ENCODE measurements around the gene PTPRN2.

PTPRN2 gene

GRCh38 chr7:158011941-158012340 lies 575.7 kb downstream of the PTPRN2 start:
- no peak for DNase-seq (ENCODE audit: low read depth, low spot score)
- H3K27ac ChIP-seq = no peak overlapping the region

- H3K27ac ChIP-seq = no peak overlapping the region
- DNase-seq (ENCODE audit: low read depth, low spot score) = no peak
Measured at GRCh38 chr7:158010961-158011693, 576.5 kb downstream of the PTPRN2 start.

GRCh38 chr7:158009886-158010285 lies 577.7 kb downstream of the PTPRN2 start:
- no peak overlapping the region for H3K27ac ChIP-seq
- no peak for DNase-seq (ENCODE audit: low read depth, low spot score)

GRCh38 chr7:158008267-158008666 lies 579.4 kb downstream of the PTPRN2 start:
- no peak for DNase-seq (ENCODE audit: low read depth, low spot score)
- H3K27ac ChIP-seq = no peak overlapping the region

- no peak overlapping the region for H3K27ac ChIP-seq
- DNase-seq (ENCODE audit: low read depth, low spot score) = no peak
Measured at GRCh38 chr7:158007697-158008257, 579.8 kb downstream of the PTPRN2 start.

- no peak overlapping the region for H3K27ac ChIP-seq
- DNase-seq (ENCODE audit: low read depth, low spot score) = no peak
Measured at GRCh38 chr7:158006841-158007696, 580.6 kb downstream of the PTPRN2 start.

GRCh38 chr7:158005531-158005930 lies 582.1 kb downstream of the PTPRN2 start:
- no peak for DNase-seq (ENCODE audit: low read depth, low spot score)
- H3K27ac ChIP-seq = no peak overlapping the region

- DNase-seq (ENCODE audit: low read depth, low spot score) = no peak
- H3K27ac ChIP-seq = no peak overlapping the region
Measured at GRCh38 chr7:158004123-158004490, 583.5 kb downstream of the PTPRN2 start.

- no peak overlapping the region for H3K27ac ChIP-seq
- no peak for DNase-seq (ENCODE audit: low read depth, low spot score)
Measured at GRCh38 chr7:158003441-158004122, 584.0 kb downstream of the PTPRN2 start.

GRCh38 chr7:158002486-158003080 lies 585.0 kb downstream of the PTPRN2 start:
- H3K27ac ChIP-seq = no peak overlapping the region
- no peak for DNase-seq (ENCODE audit: low read depth, low spot score)

- no peak overlapping the region for H3K27ac ChIP-seq
- no peak for DNase-seq (ENCODE audit: low read depth, low spot score)
Measured at GRCh38 chr7:158001621-158002320, 585.9 kb downstream of the PTPRN2 start.

GRCh38 chr7:158001003-158001402 lies 586.6 kb downstream of the PTPRN2 start:
- DNase-seq (ENCODE audit: low read depth, low spot score) = no peak
- no peak overlapping the region for H3K27ac ChIP-seq

GRCh38 chr7:158000160-158000559 lies 587.5 kb downstream of the PTPRN2 start:
- DNase-seq (ENCODE audit: low read depth, low spot score) = no peak
- H3K27ac ChIP-seq = no peak overlapping the region

- H3K27ac ChIP-seq = no peak overlapping the region
- no peak for DNase-seq (ENCODE audit: low read depth, low spot score)
Measured at GRCh38 chr7:157998884-157999552, 588.6 kb downstream of the PTPRN2 start.

GRCh38 chr7:157997471-157997870 lies 590.2 kb downstream of the PTPRN2 start:
- DNase-seq (ENCODE audit: low read depth, low spot score) = no peak
- no peak overlapping the region for H3K27ac ChIP-seq

GRCh38 chr7:157997080-157997440 lies 590.6 kb downstream of the PTPRN2 start:
- DNase-seq (ENCODE audit: low read depth, low spot score) = no peak
- no peak overlapping the region for H3K27ac ChIP-seq

- no peak overlapping the region for H3K27ac ChIP-seq
- no peak for DNase-seq (ENCODE audit: low read depth, low spot score)
Measured at GRCh38 chr7:157996359-157997079, 591.1 kb downstream of the PTPRN2 start.

- H3K27ac ChIP-seq = no peak overlapping the region
- no peak for DNase-seq (ENCODE audit: low read depth, low spot score)
Measured at GRCh38 chr7:157995815-157996214, 591.8 kb downstream of the PTPRN2 start.

- no peak for DNase-seq (ENCODE audit: low read depth, low spot score)
- no peak overlapping the region for H3K27ac ChIP-seq
Measured at GRCh38 chr7:157994319-157994718, 593.3 kb downstream of the PTPRN2 start.

All from epithelial cell of prostate (primary cell).